ENCODE data around the gene SLC39A5.
"Not testable (repeated sequence)": the region's sequence is repeated elsewhere in the genome, so short reads cannot be mapped to it uniquely, and the experiment has no call there.

SLC39A5 gene

GRCh38 chr12:56280849-56281248 lies 51.0 kb downstream of the SLC39A5 start:
- no peak for DNase-seq (ENCODE audit: low spot score)

- no peak for DNase-seq (ENCODE audit: low spot score)
These were observed 52.2 kb downstream of the SLC39A5 start for GRCh38 chr12:56282030-56282429.

- no peak for DNase-seq (ENCODE audit: low spot score)
These were observed 52.7 kb downstream of the SLC39A5 start for GRCh38 chr12:56282579-56282978.

GRCh38 chr12:56284263-56284662 lies 54.4 kb downstream of the SLC39A5 start:
- not testable (repeated sequence) for DNase-seq (ENCODE audit: low spot score)

- DNase-seq (ENCODE audit: low spot score): no peak
These were observed 56.4 kb downstream of the SLC39A5 start for GRCh38 chr12:56286044-56286830.
